Endometrium (tissue), 2 donors: Measurements from ENCODE around the gene MRPL12.

ENCODE experiments used
- FAIRE-seq: peaks from 2 replicates; lab custom pipeline; 2012; peaks lifted over from hg19 to GRCh38; lab: Jason Lieb, UNC
- donor health status: control.
- donor health status: control.

Gene MRPL12

GRCh38 chr17:81740395-81740961 lies 37.3 kb downstream of the MRPL12 start:
- FAIRE-seq: no peak

GRCh38 chr17:81741049-81741593 lies 38.0 kb downstream of the MRPL12 start:
- no peak for FAIRE-seq

GRCh38 chr17:81741594-81742452 lies 38.7 kb downstream of the MRPL12 start:
- FAIRE-seq: no peak
